ENCODE measurements around the gene BRS3.
A peak's percentile ranks its signal among the peaks of the same experiment; 100 is the strongest.

Gene BRS3

GRCh38 chrX:136468391-136469103 is 19.2 kb upstream of the BRS3 start:
- TF ChIP-seq CTCF (IDR thresholded peaks at IDR 0.05; ENCODE audit: insufficient read depth, low read depth, low read length, missing control alignments): no peak
- H3K4me3 ChIP-seq (ENCODE audit: low read length): no peak overlapping the region

GRCh38 chrX:136473663-136474062 is 14.1 kb upstream of the BRS3 start:
- H3K4me3 ChIP-seq (ENCODE audit: low read length): no peak overlapping the region
- no peak for DNase-seq (ENCODE audit: low read depth)
- no peak for TF ChIP-seq CTCF (IDR thresholded peaks at IDR 0.05; ENCODE audit: insufficient read depth, low read depth, low read length, missing control alignments)

More at GRCh38 chrX:136468391-136469103, 19.2 kb upstream of the BRS3 start:
- peak; percentile 14 for DNase-seq (ENCODE audit: low read depth)

- no peak for DNase-seq (ENCODE audit: low read depth)
Observed at GRCh38 chrX:136475236-136475635, 12.5 kb upstream of the BRS3 start.

GRCh38 chrX:136476501-136476900 is 11.2 kb upstream of the BRS3 start:
- TF ChIP-seq CTCF (IDR thresholded peaks at IDR 0.05; ENCODE audit: insufficient read depth, low read depth, low read length, missing control alignments): no peak
- peak; percentile 14 for DNase-seq (ENCODE audit: low read depth)
- no peak overlapping the region for H3K4me3 ChIP-seq (ENCODE audit: low read length)

More at GRCh38 chrX:136475236-136475635, 12.5 kb upstream of the BRS3 start:
- H3K4me3 ChIP-seq (ENCODE audit: low read length): no peak overlapping the region
- no peak for TF ChIP-seq CTCF (IDR thresholded peaks at IDR 0.05; ENCODE audit: insufficient read depth, low read depth, low read length, missing control alignments)

GRCh38 chrX:136477026-136477425 is 10.7 kb upstream of the BRS3 start:
- TF ChIP-seq CTCF (IDR thresholded peaks at IDR 0.05; ENCODE audit: insufficient read depth, low read depth, low read length, missing control alignments): peak; percentile 50
- DNase-seq (ENCODE audit: low read depth): peak; percentile 46
- H3K4me3 ChIP-seq (ENCODE audit: low read length): no peak overlapping the region

- H3K4me3 ChIP-seq (ENCODE audit: low read length): no peak overlapping the region
- no peak for DNase-seq (ENCODE audit: low read depth)
- no peak for TF ChIP-seq CTCF (IDR thresholded peaks at IDR 0.05; ENCODE audit: insufficient read depth, low read depth, low read length, missing control alignments)
Observed at GRCh38 chrX:136480383-136480782, 7.4 kb upstream of the BRS3 start.

GRCh38 chrX:136488706-136489105 is 959 bp downstream of the BRS3 start:
- DNase-seq (ENCODE audit: low read depth): peak; percentile 18
- peak; percentile 12 for TF ChIP-seq CTCF (IDR thresholded peaks at IDR 0.05; ENCODE audit: insufficient read depth, low read depth, low read length, missing control alignments)
- no peak overlapping the region for H3K4me3 ChIP-seq (ENCODE audit: low read length)
